ENCODE results near the gene ARHGAP1.

DNA sequence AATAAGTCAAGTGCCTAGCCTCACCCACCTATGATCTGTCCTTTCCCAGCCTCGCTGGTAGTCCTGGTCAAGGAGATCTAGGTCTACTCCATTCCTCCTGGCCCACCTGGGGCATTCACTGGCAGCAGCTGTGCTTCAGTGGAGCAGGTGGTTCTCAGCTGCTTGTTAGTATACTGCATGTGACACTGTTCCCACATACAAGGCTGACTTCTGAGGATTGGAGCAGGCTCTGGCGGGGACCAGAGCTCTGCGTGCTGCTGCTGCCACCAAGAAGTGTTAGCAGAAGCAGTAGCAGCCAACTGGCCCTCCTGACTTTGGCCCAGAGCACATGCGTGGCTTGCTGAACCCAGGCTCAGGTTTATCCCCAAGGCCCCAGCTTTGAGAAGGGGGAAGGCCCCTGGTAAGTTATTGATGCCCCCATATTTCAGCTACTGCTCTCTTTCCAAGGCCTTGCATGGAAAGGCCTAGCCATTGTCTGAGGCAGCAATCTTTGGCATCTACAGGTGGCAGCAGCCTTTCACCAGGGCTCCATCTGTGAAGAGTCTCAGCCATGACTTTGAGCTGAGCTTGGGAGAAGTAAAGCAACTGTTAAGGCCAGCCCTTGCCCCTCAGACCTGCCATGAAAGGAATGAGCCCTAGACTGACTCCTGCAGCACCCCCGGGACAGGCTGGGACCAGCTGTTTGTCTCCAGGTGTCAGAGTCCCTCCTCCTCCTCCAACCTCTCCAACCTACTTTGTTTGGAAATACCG, 26.5 kb downstream of the ARHGAP1 start:
- TF ChIP-seq ZNF232 (CRISPR knock-in tag; IDR thresholded peaks at IDR 0.05) (no peak), ETV6 (CRISPR knock-in tag; IDR thresholded peaks at IDR 0.05) (no peak), CTCF (IDR thresholded peaks at IDR 0.05) (no peak), FOXJ3 (CRISPR knock-in tag; IDR thresholded peaks at IDR 0.05; ENCODE audit: borderline replicate concordance) (no peak), TEAD4 (CRISPR knock-in tag; IDR thresholded peaks at IDR 0.05) (no peak), ATF2 (CRISPR knock-in tag; IDR thresholded peaks at IDR 0.05; ENCODE audit: borderline replicate concordance, low read depth) (no peak), SP1 (CRISPR knock-in tag; conservative IDR thresholded peaks at IDR 0.05) (no peak), CDX4 (CRISPR knock-in tag; IDR thresholded peaks at IDR 0.05; ENCODE audit: borderline replicate concordance) (no peak), SMAD4 (CRISPR knock-in tag; IDR thresholded peaks at IDR 0.05) (no peak)
- TF ChIP-seq, protein P1, sequence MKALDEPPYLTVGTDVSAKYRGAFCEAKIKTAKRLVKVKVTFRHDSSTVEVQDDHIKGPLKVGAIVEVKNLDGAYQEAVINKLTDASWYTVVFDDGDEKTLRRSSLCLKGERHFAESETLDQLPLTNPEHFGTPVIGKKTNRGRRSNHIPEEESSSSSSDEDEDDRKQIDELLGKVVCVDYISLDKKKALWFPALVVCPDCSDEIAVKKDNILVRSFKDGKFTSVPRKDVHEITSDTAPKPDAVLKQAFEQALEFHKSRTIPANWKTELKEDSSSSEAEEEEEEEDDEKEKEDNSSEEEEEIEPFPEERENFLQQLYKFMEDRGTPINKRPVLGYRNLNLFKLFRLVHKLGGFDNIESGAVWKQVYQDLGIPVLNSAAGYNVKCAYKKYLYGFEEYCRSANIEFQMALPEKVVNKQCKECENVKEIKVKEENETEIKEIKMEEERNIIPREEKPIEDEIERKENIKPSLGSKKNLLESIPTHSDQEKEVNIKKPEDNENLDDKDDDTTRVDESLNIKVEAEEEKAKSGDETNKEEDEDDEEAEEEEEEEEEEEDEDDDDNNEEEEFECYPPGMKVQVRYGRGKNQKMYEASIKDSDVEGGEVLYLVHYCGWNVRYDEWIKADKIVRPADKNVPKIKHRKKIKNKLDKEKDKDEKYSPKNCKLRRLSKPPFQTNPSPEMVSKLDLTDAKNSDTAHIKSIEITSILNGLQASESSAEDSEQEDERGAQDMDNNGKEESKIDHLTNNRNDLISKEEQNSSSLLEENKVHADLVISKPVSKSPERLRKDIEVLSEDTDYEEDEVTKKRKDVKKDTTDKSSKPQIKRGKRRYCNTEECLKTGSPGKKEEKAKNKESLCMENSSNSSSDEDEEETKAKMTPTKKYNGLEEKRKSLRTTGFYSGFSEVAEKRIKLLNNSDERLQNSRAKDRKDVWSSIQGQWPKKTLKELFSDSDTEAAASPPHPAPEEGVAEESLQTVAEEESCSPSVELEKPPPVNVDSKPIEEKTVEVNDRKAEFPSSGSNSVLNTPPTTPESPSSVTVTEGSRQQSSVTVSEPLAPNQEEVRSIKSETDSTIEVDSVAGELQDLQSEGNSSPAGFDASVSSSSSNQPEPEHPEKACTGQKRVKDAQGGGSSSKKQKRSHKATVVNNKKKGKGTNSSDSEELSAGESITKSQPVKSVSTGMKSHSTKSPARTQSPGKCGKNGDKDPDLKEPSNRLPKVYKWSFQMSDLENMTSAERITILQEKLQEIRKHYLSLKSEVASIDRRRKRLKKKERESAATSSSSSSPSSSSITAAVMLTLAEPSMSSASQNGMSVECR (CRISPR knock-in tag; IDR thresholded peaks at IDR 0.05; ENCODE audit: borderline replicate concordance) = no peak
